Measurements from ENCODE around the gene TNIP3. TPM values are rescaled to one million over a fixed set of nuclear protein-coding genes. Genes with fewer than 3 reads are reported as not detected.

TNIP3 gene
- total RNA-seq: 2.5 and 2.7 TPM in 2 replicates

GRCh38 chr4:121164291-121164690 is at the start of gene TNIP3:
TSS of gene TNIP3 (minus strand) at chr4:121164321. CDS start at chr4:121164125, 196 bp downstream.

Other genes starting within 250 kb of the TNIP3 start
- 4.4 and 6.8 TPM in 2 replicates for gene PRDM5, start 241.6 kb downstream of the TNIP3 start, total RNA-seq
- gene NDNF, start 91.8 kb downstream of the TNIP3 start, total RNA-seq: 0.33 and 0.39 TPM in 2 replicates
- gene QRFPR, start 216.7 kb upstream of the TNIP3 start, total RNA-seq: 1.6 and 1.7 TPM in 2 replicates